ENCODE data around the gene MED13L. TPM values are rescaled to one million over a fixed set of nuclear protein-coding genes. Genes with fewer than 3 reads are reported as not detected.

Gene MED13L
- total RNA-seq, 2 experiments from 2014 or later: 39.5 to 41.8 TPM

DNA sequence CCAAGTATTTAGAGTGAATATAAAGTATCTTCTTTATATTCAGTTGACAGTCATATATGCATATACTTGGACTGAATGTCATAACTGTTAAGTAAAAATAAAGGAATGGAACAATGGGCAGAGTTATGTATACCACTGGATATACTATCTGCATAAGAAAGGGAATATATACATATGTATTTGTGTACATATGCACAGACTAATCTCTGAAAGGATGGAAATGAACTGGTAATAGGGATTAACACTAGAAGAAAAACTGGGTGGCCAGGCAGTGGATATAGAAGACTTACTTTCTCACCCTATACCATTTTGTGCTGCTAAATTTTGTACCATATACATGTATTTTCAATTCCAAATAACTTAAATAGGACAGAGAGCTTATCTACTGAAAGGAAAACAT is 200.1 kb downstream of the MED13L start:
- no peaks in the 10 kb centered on the region for H3K9me3 Mint-ChIP-seq
- DNase-seq: no peak
- H3K27me3 Mint-ChIP-seq: no peaks in the 10 kb centered on the region
- peaks cover 1% of the 10 kb centered on the region for H3K36me3 Mint-ChIP-seq (ENCODE audit: low read depth)
- no peak for ATAC-seq
- POLR2A ChIA-PET: no interaction called here
- H3K4me3 Mint-ChIP-seq: no peak overlapping the region
- no peak for TF ChIP-seq CTCF (IDR thresholded peaks at IDR 0.05)
- H3K27ac Mint-ChIP-seq: no peak overlapping the region
- intact Hi-C loops (cut with micrococcal nuclease): no loop called here
- peaks cover 29% of the 10 kb centered on the region for H3K4me1 Mint-ChIP-seq (ENCODE audit: low read depth)
- CTCF ChIA-PET: interaction anchor here (1.1 kb wide), 1 partner anchor 22 kb away, joined by 4 read pairs; no protein-coding TSS in a partner anchor

- ChIA-PET POLR2A (no interaction called here), CTCF (interaction anchor here (0.6 kb wide), 1 partner anchor 8 kb away, joined by 3 read pairs; no protein-coding TSS in a partner anchor)
- intact Hi-C loops (cut with micrococcal nuclease): no loop called here
- ATAC-seq (no peak), DNase-seq (no peak)
- Mint-ChIP-seq H3K4me1 (ENCODE audit: low read depth) (peaks cover 24% of the 10 kb centered on the region), H3K36me3 (ENCODE audit: low read depth) (peaks cover 1% of the 10 kb centered on the region), H3K27ac (no peak overlapping the region), H3K9me3 (no peaks in the 10 kb centered on the region), H3K27me3 (no peaks in the 10 kb centered on the region), H3K4me3 (no peak overlapping the region)
- no peak for TF ChIP-seq CTCF (IDR thresholded peaks at IDR 0.05)
Measured at GRCh38 chr12:116076399-116076798, 201.1 kb downstream of the MED13L start.

- TF ChIP-seq CTCF (IDR thresholded peaks at IDR 0.05): no peak
- peaks cover 1% of the 10 kb centered on the region for H3K36me3 Mint-ChIP-seq (ENCODE audit: low read depth)
- ChIA-PET POLR2A (no interaction called here), CTCF (interaction anchor here (1.1 kb wide), 1 partner anchor 10 kb away, joined by 3 read pairs; no protein-coding TSS in a partner anchor)
- H3K27ac Mint-ChIP-seq: no peak overlapping the region
- no peaks in the 10 kb centered on the region for H3K9me3 Mint-ChIP-seq
- peaks cover 14% of the 10 kb centered on the region for H3K4me1 Mint-ChIP-seq (ENCODE audit: low read depth)
- no peak for ATAC-seq
- no peak overlapping the region for H3K4me3 Mint-ChIP-seq
- intact Hi-C loops (cut with micrococcal nuclease): no loop called here
- H3K27me3 Mint-ChIP-seq: no peaks in the 10 kb centered on the region
- no peak for DNase-seq
Measured at GRCh38 chr12:116074686-116075085, 202.8 kb downstream of the MED13L start.

- ATAC-seq: no peak
- no peak for DNase-seq
- no peak overlapping the region for H3K4me3 Mint-ChIP-seq
- intact Hi-C loops (cut with micrococcal nuclease): no loop called here
- CTCF ChIA-PET: no interaction called here
- no peaks in the 10 kb centered on the region for H3K36me3 Mint-ChIP-seq (ENCODE audit: low read depth)
- no peaks in the 10 kb centered on the region for H3K27me3 Mint-ChIP-seq
- no peak overlapping the region for H3K27ac Mint-ChIP-seq
- no peaks in the 10 kb centered on the region for H3K9me3 Mint-ChIP-seq
- POLR2A ChIA-PET: no interaction called here
- peaks cover 24% of the 10 kb centered on the region for H3K4me1 Mint-ChIP-seq (ENCODE audit: low read depth)
- TF ChIP-seq CTCF (IDR thresholded peaks at IDR 0.05): no peak
Measured at GRCh38 chr12:116071555-116072230, 205.8 kb downstream of the MED13L start.

- no peak overlapping the region for H3K4me3 Mint-ChIP-seq
- ChIA-PET POLR2A (no interaction called here), CTCF (interaction anchor here (1.6 kb wide), 1 partner anchor 70 kb away, joined by 4 read pairs; no protein-coding TSS in a partner anchor)
- intact Hi-C loops (cut with micrococcal nuclease): no loop called here
- H3K4me1 Mint-ChIP-seq (ENCODE audit: low read depth): peaks cover 26% of the 10 kb centered on the region
- no peak for DNase-seq
- H3K9me3 Mint-ChIP-seq: no peaks in the 10 kb centered on the region
- H3K27me3 Mint-ChIP-seq: no peaks in the 10 kb centered on the region
- no peaks in the 10 kb centered on the region for H3K36me3 Mint-ChIP-seq (ENCODE audit: low read depth)
- no peak for ATAC-seq
- H3K27ac Mint-ChIP-seq: no peak overlapping the region
- TF ChIP-seq CTCF (IDR thresholded peaks at IDR 0.05): no peak
Measured at GRCh38 chr12:116070444-116070843, 207.0 kb downstream of the MED13L start.

All from activated CD8-positive, alpha-beta T cell treated with anti-CD3 and anti-CD28 coated beads for 36 hours (primary cell).